HG02798 (cell line): ENCODE measurements around the gene LRRC25.

Experiments used
- ATAC-seq: cut with Tn5 transposase; IDR thresholded peaks from one replicate; pipeline ENCODE4 v1.9.1; 2021; ENCODE audit warnings: mild to moderate bottlenecking; ENCODE audit not compliant: unreplicated experiment, poor library complexity

The LRRC25 gene

DNA sequence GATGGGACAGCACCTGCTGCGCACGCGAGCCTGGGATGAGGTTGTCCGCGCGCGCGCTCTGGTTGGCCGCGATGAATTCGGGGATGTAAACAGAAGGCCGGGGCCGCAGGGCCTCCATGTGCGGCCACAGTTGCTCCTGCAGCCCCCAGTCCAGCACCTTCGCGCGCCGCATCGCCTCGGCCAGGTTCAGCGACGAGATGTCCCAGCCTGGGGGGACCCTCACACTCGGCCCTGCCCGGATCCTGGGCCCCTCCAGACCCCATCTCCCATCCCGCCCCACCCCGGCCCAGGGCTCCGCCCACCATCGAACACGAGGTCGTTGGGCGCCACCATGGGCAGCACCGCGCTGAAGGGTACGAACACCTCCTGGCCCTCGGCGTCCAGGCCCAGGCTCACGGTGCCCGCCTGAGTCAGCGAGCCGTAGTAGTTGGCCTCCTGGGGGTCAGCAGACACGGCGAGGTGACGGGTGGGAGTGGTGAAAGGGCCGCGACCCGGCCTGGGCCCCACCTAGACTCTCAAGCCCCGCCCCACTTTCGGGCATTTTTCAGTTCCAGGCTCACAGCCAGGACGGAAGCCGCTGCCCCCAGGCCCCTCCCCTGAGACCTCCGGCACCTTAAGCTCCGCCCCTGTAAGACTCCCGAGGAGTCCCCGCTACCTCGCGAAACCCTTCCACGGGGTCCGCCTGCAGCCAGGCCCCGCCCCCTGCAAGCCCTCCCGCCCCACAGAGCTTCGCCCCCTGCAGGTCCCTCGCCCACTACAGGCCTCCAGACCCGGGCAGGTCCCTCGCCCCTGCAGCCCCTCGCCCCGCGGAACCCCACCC, 39.5 kb upstream of the LRRC25 start:
- ATAC-seq = peak; percentile 55

GRCh38 chr19:18435842-18436670, 38.6 kb upstream of the LRRC25 start:
- ATAC-seq = no peak

DNA sequence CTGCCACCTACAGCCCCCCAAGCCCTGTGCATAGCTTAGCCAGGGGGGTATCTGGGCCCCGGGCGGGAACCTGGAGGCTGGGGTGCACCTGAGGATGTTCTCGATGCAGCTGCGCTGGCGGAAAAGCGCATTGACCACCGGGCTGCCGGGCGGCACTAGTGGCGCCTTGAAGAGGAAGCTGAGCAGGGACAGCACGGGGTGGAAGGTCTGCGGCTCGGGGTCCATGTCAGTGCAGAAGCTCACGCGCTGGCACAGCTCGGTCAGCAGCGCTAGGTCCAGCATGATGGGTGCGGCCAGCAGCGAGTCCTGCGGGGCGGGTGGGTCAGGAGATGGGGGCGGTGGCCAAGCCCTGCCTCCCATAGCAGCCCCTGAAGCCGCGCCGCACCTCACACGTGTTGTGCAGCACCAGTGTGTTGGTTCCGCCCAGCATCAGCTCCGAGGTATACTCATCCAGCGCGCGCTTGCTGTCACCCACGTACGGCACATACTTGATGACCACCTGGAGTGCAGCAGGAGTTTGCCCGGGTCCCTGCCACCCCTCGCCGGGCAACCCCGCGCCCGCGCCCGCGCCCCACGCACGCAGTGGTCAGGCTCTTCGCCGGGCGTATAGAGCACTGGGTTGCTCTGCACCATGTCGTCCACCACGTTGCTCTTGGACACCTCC, 37.9 kb upstream of the LRRC25 start:
- ATAC-seq = no peak

DNA sequence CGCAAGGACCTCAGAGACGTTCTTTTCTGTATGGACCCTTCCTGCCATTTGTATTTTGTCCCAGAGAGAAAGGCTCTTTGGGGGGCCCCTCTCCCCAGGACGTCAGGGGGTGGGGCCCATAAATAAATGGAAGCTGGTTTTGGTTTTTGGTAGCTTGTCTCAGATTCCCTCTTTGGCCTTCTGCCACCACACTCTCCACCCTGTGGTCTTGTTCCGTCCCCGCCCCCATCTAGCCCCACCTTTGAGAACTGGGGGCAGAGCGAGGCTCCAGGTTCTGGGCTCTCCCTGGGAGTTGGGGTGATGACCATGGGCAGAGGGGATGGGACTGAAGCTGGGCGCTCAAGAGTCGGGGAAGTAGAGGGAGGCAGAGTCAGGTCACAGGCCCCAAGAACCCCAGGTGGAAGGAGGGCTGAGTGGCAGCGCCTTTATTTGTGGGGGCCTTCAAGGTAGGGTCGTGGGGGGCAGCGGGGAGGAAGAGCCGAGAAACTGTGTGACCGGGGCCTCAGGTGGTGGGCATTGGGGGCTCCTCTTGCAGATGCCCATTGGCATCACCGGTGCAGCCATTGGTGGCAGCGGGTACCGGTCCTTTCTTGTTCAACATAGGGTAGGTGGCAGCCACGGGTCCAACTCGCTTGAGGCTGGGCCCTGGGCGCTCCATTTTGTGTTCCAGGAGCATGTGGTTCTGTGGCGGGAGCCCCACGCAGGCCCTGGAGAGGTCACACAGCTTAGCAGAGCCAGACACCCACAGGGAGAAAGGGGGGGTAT, 37.2 kb upstream of the LRRC25 start:
- ATAC-seq = no peak

DNA sequence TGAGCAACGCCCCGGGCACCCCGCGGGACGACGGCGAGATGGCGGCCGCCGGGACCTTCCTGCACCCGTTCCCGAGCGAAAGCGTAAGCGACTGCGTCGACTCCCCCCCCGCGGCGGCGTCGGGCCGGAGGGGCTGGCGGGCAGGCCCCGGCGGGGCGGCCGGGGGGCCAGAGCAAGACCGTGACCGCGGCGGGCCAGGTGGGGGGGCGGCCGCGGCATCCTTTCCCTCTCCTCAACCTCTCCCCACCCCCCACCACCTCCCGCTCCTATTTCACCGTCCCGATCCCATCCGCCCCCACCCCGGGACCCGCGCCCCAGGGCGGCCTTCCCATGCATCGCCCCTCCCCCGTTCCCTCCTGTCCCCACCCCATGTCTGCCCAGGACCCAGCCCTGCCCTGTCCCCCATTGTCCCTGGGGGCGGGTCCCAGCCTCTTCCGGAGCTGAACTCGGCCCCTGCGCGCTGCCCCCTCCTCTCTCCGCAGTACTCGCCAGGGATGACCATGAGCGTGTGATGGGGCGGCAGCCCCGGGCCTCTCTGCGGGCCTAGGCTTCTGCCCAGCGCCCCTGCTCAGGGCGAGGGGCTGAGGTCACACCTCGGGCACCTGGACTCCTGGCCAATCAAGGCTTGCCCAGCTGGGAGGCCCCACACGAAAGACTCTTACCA, 36.4 kb upstream of the LRRC25 start:
- no peak for ATAC-seq

- ATAC-seq = peak; percentile 25
Observed at GRCh38 chr19:18433015-18433691, 35.7 kb upstream of the LRRC25 start.

DNA sequence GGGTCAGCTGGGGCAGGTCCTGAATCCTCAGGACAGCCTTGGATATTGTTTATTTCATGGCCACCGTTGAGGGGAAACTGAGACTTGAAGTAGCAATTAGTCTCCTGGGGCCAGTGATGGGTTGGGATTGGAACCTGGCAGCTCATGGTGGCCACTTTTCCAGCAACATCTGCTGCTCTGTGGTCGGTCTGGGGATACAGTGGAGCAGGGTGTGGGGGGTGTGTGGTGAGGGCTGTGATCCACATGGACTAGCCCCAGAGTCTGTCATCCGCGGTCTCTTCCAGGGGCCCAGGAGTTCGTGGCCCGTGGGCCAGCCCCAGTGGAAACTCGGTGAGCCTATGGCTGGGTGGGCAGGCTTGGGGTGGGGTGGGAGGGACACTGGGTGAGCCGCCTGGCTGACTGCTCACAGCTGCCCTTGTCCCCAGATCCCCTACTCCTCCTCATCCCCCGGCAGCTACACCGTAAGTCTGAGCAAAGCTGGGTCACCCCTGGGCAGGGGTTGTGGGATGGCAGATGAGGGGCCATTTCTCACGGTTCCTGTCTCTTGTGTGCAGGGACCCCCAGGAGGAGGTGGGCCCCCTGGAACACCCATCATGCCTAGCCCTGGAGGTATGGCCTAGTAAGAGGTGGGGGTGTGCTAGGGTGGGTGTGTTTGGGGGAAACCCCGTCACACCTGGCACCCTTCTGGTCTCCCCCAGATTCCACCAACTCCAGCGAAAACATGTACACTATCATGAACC, 35.0 kb upstream of the LRRC25 start:
- no peak for ATAC-seq

DNA sequence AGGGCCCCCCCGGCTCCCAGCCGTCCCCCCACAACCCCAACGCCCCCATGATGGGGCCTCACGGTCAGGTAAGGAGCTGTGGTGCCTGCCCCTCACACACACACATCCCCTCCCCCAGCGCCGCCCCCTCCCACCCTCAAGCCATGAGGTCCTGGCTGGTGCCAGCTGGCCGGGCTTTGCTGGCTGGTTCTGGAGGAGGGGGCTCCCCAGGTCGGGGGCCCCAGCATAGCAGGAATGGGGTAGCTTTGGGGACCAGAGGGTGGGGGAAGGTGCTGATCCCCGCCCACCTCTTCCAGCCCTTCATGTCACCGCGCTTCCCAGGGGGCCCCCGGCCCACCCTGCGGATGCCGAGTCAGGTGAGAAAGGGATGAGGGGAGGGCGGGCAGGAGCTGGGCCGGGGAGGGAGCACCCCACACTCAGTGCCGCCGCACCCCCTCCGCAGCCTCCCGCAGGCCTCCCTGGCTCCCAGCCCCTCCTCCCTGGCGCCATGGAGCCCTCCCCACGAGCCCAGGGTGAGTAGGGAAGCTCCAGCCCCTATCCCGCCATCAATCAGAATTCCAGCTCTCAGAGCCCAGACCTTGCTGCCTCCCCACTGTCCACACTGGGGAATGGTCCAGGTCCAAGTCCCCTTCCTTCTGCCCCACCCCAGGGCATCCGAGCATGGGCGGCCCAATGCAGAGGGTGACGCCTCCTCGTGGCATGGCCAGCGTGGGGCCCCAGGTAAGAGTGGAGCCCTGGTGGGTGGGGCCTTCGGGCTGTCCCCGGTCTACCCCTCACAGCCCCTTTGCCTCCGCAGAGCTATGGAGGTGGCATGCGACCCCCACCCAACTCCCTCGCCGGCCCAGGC, 34.2 kb upstream of the LRRC25 start:
- ATAC-seq = no peak

DNA sequence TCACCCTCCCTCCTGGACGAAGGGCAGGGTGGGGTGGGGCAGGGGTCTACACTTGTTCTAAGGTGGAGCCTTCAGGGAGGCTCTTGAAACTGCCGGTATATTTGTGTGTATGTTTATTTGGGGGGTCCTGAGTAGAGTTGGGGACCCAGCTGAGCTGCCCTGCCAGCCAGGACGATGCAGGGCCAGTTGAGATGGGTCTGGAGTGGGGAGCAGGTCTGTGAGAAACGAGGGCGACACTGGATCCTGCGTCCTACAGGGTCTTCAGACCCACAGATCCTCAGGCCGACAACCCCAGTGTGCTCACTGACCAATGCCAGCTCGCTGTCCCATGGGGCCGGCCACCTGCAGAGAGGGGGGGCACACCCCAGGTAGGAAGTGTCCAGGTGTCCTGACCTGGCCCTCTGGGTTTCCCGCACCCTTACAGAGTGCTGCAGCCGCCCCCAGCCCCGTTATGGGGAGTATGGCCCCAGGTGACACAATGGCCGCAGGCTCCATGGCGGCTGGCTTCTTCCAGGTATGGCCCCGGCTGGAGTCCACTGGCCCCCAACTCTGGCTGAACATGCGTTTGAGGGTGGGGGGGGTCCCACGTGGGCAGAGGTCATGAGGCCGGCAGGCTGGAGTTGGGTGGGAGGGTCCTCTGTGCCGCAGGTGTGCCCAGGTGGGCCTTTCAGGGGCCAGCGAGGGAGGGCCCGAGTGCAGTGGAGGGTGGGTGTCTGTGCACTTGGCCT, 33.2 kb upstream of the LRRC25 start:
- ATAC-seq = no peak

DNA sequence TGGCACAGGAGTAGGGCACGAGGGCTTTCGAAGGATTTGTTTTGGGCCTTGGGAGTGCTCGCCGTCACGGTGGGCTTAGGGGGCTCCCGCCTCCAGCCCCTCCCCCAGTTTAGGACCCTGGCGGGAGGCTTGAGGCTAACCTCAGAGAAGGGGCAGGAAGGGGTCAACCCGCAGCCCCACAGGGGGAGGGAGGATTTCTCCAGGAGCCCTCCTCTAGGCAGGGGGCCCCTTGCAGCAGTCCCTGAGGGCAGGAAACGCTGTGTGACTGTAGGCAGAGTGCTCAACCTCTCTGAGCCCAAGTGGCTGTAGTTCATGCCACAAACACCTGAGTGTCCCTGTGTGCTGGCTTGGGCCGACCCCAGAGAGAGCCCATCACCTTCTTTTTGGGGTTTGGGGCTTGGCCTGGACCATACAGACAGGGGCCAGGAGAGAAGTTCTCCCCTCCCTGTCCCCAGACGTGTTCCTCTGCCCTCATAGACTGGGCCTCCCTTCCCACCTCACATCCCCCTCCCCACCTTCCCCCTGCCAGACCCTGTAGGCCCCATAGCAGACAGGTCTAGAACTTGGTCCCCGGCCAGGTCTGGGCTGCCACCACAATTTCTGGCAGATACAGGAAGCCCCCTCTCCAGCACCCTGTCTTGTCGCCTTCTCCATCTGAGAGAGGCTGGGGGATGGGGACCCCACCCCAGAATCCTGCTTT, 32.4 kb upstream of the LRRC25 start:
- ATAC-seq = no peak

GRCh38 chr19:18428787-18429674, 31.6 kb upstream of the LRRC25 start:
- ATAC-seq = peak; percentile 66

DNA sequence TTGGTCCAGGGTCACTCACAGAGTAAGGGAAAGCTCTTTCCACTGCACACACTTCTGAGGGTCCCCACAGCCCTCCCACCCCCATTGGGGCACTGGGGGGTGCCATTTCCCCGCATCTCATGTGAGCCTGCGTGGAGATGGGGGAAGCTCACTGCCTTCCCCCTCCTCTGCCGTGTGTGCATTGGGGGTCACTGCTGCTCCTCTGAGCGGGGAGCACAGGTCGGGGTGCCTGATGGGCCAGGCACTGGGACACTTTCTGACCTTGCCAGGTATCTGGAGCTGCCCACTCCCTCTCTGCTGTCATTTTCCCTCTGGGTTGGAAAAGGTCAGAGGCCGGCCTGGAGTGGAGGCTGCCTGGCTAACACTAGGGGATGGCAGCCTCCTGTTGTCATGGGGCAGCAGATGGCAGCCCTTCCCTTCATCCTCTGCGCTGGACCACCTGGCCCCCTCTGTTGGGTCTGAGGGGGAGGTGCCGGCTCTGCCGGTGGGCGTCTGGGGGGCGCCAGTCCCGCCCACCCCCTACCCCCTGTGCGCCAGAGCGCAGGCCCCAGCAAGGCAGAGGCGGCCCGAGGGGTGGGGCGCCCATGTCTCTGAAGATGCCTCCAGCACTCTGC, 30.9 kb upstream of the LRRC25 start:
- no peak for ATAC-seq

DNA sequence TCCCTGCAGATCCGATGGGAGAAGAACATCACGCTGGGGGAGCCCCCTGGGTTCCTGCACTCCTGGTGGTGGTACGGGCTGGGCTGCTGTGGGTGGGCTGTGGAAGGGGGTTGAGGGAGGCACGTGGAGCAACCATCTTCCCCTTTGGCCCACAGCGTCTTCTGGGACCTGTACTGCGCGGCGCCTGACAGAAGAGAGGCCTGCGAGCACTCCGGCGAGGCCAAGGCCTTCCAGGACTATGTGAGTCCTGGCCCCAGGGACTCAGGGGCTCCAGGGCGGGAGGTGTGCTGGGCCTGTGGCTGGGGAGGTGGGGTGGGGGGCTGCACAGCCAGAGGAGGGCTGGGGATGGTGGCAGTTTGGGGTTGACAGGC, 30.3 kb upstream of the LRRC25 start:
- ATAC-seq = no peak

DNA sequence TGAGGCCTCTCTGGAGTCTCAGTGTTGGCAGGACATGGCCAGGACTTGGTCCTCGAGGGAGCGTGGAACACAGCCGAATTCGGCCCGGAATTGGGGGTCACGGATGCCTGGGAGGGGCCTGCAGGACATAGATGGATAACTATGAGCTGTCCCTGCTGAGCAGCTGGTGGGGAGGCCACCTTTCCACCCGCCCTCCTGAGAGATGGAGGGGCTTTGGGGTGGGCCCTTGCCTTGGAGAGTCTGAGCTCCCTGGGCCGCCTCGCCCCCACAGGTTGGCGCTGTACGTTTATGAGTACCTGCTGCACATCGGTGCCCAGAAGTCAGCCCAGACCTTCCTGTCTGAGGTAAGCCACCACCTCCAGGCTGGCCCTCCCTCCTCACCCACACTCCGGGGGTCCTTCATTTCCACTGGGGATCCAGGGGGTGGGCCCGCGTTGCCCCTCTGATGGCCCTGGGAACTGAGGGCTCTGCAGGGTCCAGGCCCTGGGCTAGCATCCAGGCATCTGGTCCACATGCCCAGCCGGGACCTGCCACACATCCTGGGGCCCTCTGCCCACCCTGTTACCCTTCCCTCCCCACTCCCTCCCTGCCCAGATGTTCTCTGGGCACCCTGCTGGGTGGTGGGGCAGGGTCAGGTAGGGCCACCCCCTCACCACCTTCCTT, 29.8 kb upstream of the LRRC25 start:
- ATAC-seq = no peak

DNA sequence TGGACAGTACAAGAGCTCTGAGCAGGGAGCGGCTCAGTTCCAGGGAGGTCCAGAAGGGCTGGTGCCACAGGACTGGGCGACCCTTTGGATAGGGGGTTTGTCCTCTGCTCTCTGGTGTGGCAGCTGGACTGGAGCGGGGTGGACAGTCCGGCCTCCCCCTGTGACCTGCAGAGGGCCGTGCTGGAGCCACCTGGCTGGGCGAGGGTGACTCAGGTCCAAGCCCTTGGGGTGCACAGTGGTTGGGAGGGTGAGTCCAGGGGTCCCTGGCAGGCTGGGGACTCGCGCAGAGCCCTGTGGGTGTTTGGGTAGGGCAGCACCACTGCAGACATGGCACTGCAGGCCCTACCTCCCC, 29.0 kb upstream of the LRRC25 start:
- ATAC-seq = no peak
